Progenitor cell of endocrine pancreas (in vitro differentiated cells): ENCODE results near the gene JMY. TPM values are rescaled to one million over a fixed set of nuclear protein-coding genes. Genes with fewer than 3 reads are reported as not detected.

ENCODE experiments used
- DNase-seq: peaks from one replicate; pipeline ENCODE4 v3.0.0; 2021; ENCODE audit warnings: low spot score; ENCODE audit not compliant: unreplicated experiment
- H3K27ac Mint-ChIP-seq: 2 replicates; pipeline ENCODE4 v1.8.0; 2021; ENCODE audit warnings: mild to moderate bottlenecking, moderate library complexity, mixed read lengths
- H3K27me3 Mint-ChIP-seq: 2 replicates; pipeline ENCODE4 v1.8.0; 2021; ENCODE audit warnings: mixed read lengths
- H3K36me3 Mint-ChIP-seq: 2 replicates; pipeline ENCODE4 v1.8.0; 2022; ENCODE audit warnings: mixed read lengths; ENCODE audit not compliant: insufficient read depth
- H3K4me1 Mint-ChIP-seq: 2 replicates; pipeline ENCODE4 v1.8.0; 2021; ENCODE audit warnings: low read depth, mixed read lengths
- H3K4me3 Mint-ChIP-seq: 2 replicates; pipeline ENCODE4 v1.8.0; 2021; ENCODE audit warnings: low read depth, mild to moderate bottlenecking, moderate library complexity, mixed read lengths
- H3K9me3 Mint-ChIP-seq: 2 replicates; pipeline ENCODE4 v1.8.0; 2021; ENCODE audit warnings: low read depth, mixed read lengths
- total RNA-seq: library from RNA; stranded (reverse); gene quantifications from 2 replicates; pipeline ENCODE4 v1.2.1, GENCODE V29; 2021
- TF ChIP-seq, protein P1 (sequence below): fragments of 200-600 bp; sonication (generic); IDR thresholded peaks from one replicate; pipeline ENCODE4 v1.5.0; 2021; ENCODE audit warnings: antibody characterized with exemption, mild to moderate bottlenecking; ENCODE audit not compliant: unreplicated experiment

Gene JMY
- total RNA-seq, 1 donor from 2014 or later: 15.0 TPM

DNA sequence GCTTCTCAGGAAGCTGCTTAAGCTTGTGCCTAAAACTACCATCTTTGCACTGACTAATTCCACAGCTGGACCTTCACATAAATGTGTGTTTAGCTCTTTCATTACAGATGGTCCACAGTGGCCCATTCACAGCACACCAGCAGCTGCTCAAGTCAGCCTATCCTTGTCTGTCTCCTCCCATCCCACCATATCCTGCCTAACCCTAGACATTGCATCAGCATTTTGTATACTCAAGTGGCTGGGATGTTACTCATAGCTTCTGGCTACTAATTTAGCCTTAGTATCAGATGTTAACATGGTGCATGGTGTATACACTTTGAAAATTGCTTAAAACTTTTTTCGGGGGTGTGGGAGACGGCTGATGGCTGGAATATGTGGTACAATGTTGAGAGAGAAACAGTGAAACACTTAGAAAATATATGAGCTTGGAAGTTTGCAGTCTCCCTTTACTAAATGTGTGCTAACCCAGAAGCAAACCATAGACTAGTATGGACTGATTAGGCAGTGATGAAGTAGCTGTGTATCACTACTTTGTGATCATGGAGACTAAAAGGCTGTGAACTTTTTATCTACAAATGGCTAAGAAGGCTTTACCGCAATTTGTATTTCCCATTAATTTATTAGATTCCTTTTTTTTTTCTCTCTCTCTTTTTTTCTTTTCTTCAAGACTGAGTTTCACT lies 83.1 kb downstream of the JMY start:
- no peak overlapping the region for H3K4me3 Mint-ChIP-seq
- DNase-seq: no peak
- H3K36me3 Mint-ChIP-seq: peaks cover 12% of the 10 kb centered on the region
- TF ChIP-seq, protein P1, sequence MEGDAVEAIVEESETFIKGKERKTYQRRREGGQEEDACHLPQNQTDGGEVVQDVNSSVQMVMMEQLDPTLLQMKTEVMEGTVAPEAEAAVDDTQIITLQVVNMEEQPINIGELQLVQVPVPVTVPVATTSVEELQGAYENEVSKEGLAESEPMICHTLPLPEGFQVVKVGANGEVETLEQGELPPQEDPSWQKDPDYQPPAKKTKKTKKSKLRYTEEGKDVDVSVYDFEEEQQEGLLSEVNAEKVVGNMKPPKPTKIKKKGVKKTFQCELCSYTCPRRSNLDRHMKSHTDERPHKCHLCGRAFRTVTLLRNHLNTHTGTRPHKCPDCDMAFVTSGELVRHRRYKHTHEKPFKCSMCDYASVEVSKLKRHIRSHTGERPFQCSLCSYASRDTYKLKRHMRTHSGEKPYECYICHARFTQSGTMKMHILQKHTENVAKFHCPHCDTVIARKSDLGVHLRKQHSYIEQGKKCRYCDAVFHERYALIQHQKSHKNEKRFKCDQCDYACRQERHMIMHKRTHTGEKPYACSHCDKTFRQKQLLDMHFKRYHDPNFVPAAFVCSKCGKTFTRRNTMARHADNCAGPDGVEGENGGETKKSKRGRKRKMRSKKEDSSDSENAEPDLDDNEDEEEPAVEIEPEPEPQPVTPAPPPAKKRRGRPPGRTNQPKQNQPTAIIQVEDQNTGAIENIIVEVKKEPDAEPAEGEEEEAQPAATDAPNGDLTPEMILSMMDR: no peak
- no peaks in the 10 kb centered on the region for H3K9me3 Mint-ChIP-seq
- H3K27ac Mint-ChIP-seq: no peak overlapping the region
- no peaks in the 10 kb centered on the region for H3K27me3 Mint-ChIP-seq
- no peaks in the 10 kb centered on the region for H3K4me1 Mint-ChIP-seq

DNA sequence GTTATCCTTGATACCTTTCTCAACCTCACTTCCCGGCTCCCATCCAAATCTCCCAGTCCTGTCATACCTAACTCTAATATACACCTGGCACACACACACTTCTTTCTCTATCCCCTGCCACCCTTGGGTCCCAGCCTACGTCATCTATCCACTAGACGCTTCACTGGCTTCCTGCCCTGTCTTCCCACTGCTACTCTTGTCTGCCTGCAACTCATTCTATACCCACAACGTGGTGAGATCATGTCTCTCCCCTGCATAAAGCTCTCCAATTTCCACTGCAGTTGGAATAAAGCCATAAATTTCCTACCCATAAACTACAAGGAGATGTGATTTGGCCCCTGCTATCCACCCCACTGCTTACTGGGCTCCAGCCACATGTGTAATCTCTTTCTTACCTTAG lies 93.5 kb downstream of the JMY start:
- no peaks in the 10 kb centered on the region for H3K9me3 Mint-ChIP-seq
- H3K36me3 Mint-ChIP-seq: peaks cover 4% of the 10 kb centered on the region
- no peaks in the 10 kb centered on the region for H3K4me1 Mint-ChIP-seq
- TF ChIP-seq, protein P1: no peak
- no peak overlapping the region for H3K27ac Mint-ChIP-seq
- no peaks in the 10 kb centered on the region for H3K27me3 Mint-ChIP-seq
- no peak overlapping the region for H3K4me3 Mint-ChIP-seq
- no peak for DNase-seq

DNA sequence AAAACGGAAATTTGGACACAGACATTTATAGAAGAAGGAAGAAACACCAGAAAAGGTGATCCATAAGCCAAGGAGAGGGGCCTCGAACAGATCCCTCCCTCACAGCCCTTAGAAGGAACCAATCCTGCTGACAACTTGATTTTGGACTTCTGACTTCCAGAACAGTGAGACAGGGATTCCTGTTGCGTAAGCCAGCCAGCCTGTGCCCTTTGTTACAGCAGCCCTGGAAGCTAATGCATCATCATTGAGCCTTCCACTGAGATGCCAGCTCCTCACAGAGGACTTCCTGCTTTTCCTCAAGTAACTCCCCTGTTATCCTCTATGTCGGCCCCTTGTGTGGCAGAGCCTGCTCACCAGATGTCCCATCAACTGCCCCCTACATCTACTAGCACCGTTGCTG lies 94.1 kb downstream of the JMY start:
- no peaks in the 10 kb centered on the region for H3K4me1 Mint-ChIP-seq
- no peak overlapping the region for H3K27ac Mint-ChIP-seq
- no peaks in the 10 kb centered on the region for H3K27me3 Mint-ChIP-seq
- peaks cover 3% of the 10 kb centered on the region for H3K9me3 Mint-ChIP-seq
- TF ChIP-seq, protein P1: no peak
- peaks cover 4% of the 10 kb centered on the region for H3K36me3 Mint-ChIP-seq
- DNase-seq: no peak
- H3K4me3 Mint-ChIP-seq: no peak overlapping the region

DNA sequence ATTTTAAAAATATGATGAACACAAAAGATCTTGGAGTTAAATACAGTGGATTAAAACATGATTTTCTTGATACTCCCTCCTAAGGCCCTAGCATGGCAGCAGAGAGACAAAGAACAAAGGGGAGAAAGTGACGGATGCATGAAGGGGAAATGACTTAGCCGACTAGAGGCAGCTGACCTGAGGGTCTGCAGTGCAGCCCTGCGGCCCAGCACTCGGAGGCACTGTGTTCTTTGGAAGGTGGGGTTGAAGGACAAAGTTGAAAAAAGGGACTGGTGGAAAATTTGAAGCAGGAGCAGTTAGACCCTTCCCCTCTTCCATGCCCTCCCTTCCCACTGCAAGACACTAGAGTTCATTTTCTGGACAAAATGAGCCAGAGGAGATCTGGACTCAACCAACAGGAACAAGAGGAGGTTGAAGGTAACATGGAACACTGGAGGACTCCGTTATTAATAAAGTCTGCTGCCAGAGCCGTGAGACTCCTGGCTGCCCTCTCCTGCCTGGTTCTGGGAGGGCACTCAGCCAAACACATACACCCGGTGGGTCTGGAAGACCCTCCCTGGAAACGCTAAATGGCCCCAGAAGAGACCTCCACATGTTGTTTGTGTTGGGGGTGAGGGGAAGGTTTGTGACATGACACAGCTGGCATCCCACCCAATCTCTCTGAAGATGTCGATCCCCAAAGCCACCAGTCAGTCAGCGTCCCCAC lies 98.1 kb downstream of the JMY start:
- TF ChIP-seq, protein P1: no peak
- peaks cover 18% of the 10 kb centered on the region for H3K9me3 Mint-ChIP-seq

DNA sequence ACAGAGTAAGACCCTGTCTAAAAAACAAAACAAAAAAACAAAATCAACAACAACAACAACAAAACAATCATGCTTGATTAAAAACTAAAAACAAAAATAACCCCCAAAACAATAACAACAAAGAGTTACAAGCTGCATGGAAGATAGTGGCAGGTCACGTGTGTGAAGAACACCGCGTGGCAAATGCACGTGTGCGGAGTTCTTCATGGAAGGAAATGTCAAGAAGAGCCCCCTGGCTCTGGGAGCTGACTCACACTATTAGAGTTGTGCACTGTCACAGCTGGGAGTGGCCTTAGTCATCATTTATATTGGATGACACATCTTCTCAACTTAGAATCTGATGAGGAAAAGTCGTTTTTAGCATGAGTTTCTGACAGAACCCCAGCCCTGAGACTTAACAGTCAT lies 110.5 kb downstream of the JMY start:
- peaks cover 4% of the 10 kb centered on the region for H3K9me3 Mint-ChIP-seq
- no peaks in the 10 kb centered on the region for H3K27me3 Mint-ChIP-seq
- no peaks in the 10 kb centered on the region for H3K36me3 Mint-ChIP-seq
- TF ChIP-seq, protein P1: no peak
- DNase-seq: no peak
- no peaks in the 10 kb centered on the region for H3K4me1 Mint-ChIP-seq
- no peak overlapping the region for H3K4me3 Mint-ChIP-seq
- no peak overlapping the region for H3K27ac Mint-ChIP-seq

More for the DNA sequence above, 98.1 kb downstream of the JMY start:
- H3K4me3 Mint-ChIP-seq: no peak overlapping the region
- H3K27me3 Mint-ChIP-seq: no peaks in the 10 kb centered on the region
- DNase-seq: no peak
- H3K4me1 Mint-ChIP-seq: no peaks in the 10 kb centered on the region
- H3K36me3 Mint-ChIP-seq: peaks cover 4% of the 10 kb centered on the region
- no peak overlapping the region for H3K27ac Mint-ChIP-seq
